WTC11 (cell line): Measurements from ENCODE around the gene SURF1. TPM values are rescaled to one million over a fixed set of nuclear protein-coding genes. Genes with fewer than 3 reads are reported as not detected.

ENCODE experiments used
- ATAC-seq: fragments of 200-7000 bp; cut with Tn5 transposase; 2 replicates; pipeline ENCODE4 v1.10.0; 2021; ENCODE audit warnings: mild to moderate bottlenecking, moderate library complexity
- CTCF ChIA-PET: fragments of 300-600 bp; sonication (Branson Sonifier 250); formaldehyde crosslinking; loops from one replicate; lab custom pipeline; 2021; ENCODE audit warnings: antibody characterized with exemption; lab: Charles Lee
- POLR2A ChIA-PET: fragments of 350-600 bp; sonication (Branson Sonifier 250); formaldehyde crosslinking; loops from one replicate; lab custom pipeline; 2021; ENCODE audit warnings: antibody characterized with exemption; lab: Charles Lee
- DNase-seq: peaks from one replicate; pipeline ENCODE4 v3.0.0; 2021; ENCODE audit warnings: low spot score
- H3K27ac Mint-ChIP-seq: 2 replicates; pipeline ENCODE4 v1.8.0; 2021; ENCODE audit warnings: mixed read lengths
- H3K27me3 Mint-ChIP-seq: 2 replicates; pipeline ENCODE4 v1.8.0; 2021; ENCODE audit warnings: low read depth, mild to moderate bottlenecking, moderate library complexity, mixed read lengths
- H3K36me3 Mint-ChIP-seq: 2 replicates; pipeline ENCODE4 v1.8.0; 2021; ENCODE audit warnings: mixed read lengths
- H3K4me1 Mint-ChIP-seq: 2 replicates; pipeline ENCODE4 v1.8.0; 2022; ENCODE audit warnings: mixed read lengths
- H3K4me3 Mint-ChIP-seq: 2 replicates; pipeline ENCODE4 v1.8.0; 2021; ENCODE audit warnings: mild to moderate bottlenecking, moderate library complexity, mixed read lengths
- H3K9me3 Mint-ChIP-seq: 2 replicates; pipeline ENCODE4 v1.8.0; 2021; ENCODE audit warnings: mixed read lengths
- ARID4B ChIP-seq: sonication (generic); formaldehyde crosslinking; IDR thresholded peaks from 2 replicates; pipeline ENCODE4 v1.8.0; 2023; ENCODE audit warnings: missing genetic modification reagents, mild to moderate bottlenecking, borderline replicate concordance
- ELF4 ChIP-seq: sonication (generic); formaldehyde crosslinking; IDR thresholded peaks from 2 replicates; pipeline ENCODE4 v1.8.1; 2022; ENCODE audit warnings: low read depth, mild to moderate bottlenecking, moderate library complexity, missing genetic modification reagents
- FOXK1 ChIP-seq: sonication (generic); formaldehyde crosslinking; IDR thresholded peaks from 2 replicates; pipeline ENCODE4 v1.8.0; 2022; ENCODE audit warnings: mild to moderate bottlenecking, moderate library complexity, missing genetic modification reagents
- FOXP4 ChIP-seq: sonication (generic); formaldehyde crosslinking; IDR thresholded peaks from 2 replicates; pipeline ENCODE4 v1.8.0; 2022; ENCODE audit warnings: mild to moderate bottlenecking, missing genetic modification reagents
- IRF1 ChIP-seq: sonication (generic); formaldehyde crosslinking; IDR thresholded peaks from 2 replicates; pipeline ENCODE4 v1.8.0; 2023; ENCODE audit warnings: missing genetic modification reagents
- OVOL2 ChIP-seq: fragments of 250-450 bp; sonication (Bioruptor Pico); IDR thresholded peaks from 2 replicates; pipeline ENCODE4 v1.9.0; 2021; ENCODE audit warnings: mild to moderate bottlenecking, borderline replicate concordance
- SMAD4 ChIP-seq: sonication (generic); formaldehyde crosslinking; IDR thresholded peaks from 2 replicates; pipeline ENCODE4 v1.8.0; 2022; ENCODE audit warnings: mild to moderate bottlenecking, missing genetic modification reagents
- STAT6 ChIP-seq: sonication (generic); formaldehyde crosslinking; conservative IDR thresholded peaks from 2 replicates; pipeline ENCODE4 v1.8.1; 2023; ENCODE audit warnings: mild to moderate bottlenecking, low read depth, missing genetic modification reagents, moderate library complexity
- TEAD1 ChIP-seq: sonication (generic); formaldehyde crosslinking; IDR thresholded peaks from 2 replicates; pipeline ENCODE4 v1.8.0; 2022; ENCODE audit warnings: mild to moderate bottlenecking, missing genetic modification reagents
- ZBTB43 ChIP-seq: sonication (generic); formaldehyde crosslinking; IDR thresholded peaks from 2 replicates; pipeline ENCODE4 v1.8.1; 2023; ENCODE audit warnings: mild to moderate bottlenecking, missing genetic modification reagents
- ZNF138 ChIP-seq: sonication (generic); formaldehyde crosslinking; conservative IDR thresholded peaks from 2 replicates; pipeline ENCODE4 v1.8.1; 2022; ENCODE audit warnings: mild to moderate bottlenecking, moderate library complexity, missing genetic modification reagents
- ZNF281 ChIP-seq: sonication (generic); formaldehyde crosslinking; IDR thresholded peaks from 2 replicates; pipeline ENCODE4 v1.8.0; 2023; ENCODE audit warnings: mild to moderate bottlenecking, missing genetic modification reagents
- ZNF425 ChIP-seq: fragments of 250-450 bp; sonication (Bioruptor Pico); conservative IDR thresholded peaks from 2 replicates; pipeline ENCODE4 v1.9.0; 2021; ENCODE audit warnings: mild to moderate bottlenecking
- ZSCAN18 ChIP-seq: fragments of 250-450 bp; sonication (Bioruptor Pico); IDR thresholded peaks from 2 replicates; pipeline ENCODE4 v2.1.2; 2022; ENCODE audit warnings: mild to moderate bottlenecking, moderate library complexity
- total RNA-seq: library from RNA; stranded (reverse); gene quantifications from 3 replicates; pipeline ENCODE4 v1.2.3, GENCODE V29; 2021

The SURF1 gene
- total RNA-seq, 1 experiment from 2014 or later: 33.3 TPM

GRCh38 chr9:133397895-133398294 is 41.6 kb upstream of the SURF1 start:
- H3K36me3 Mint-ChIP-seq: no peaks in the 10 kb centered on the region
- CTCF ChIA-PET: interaction anchor here (0.8 to 1.7 kb wide), 3 partner anchors 24 to 89 kb away, joined by 3 to 6 read pairs (median 5); partner anchors contain the start of gene ADAMTS13
- H3K9me3 Mint-ChIP-seq: no peaks in the 10 kb centered on the region
- H3K27ac Mint-ChIP-seq: no peak overlapping the region
- POLR2A ChIA-PET: no interaction called here
- ATAC-seq (no peak), DNase-seq (no peak)
- TF ChIP-seq ZNF138 (CRISPR knock-in tag) (no peak), ZNF425 (CRISPR knock-in tag) (no peak), ARID4B (CRISPR knock-in tag) (no peak), ELF4 (CRISPR knock-in tag) (no peak), SMAD4 (CRISPR knock-in tag) (no peak), ZNF281 (CRISPR knock-in tag) (no peak), TEAD1 (CRISPR knock-in tag) (no peak), FOXP4 (CRISPR knock-in tag) (no peak), ZSCAN18 (CRISPR knock-in tag) (no peak), ZBTB43 (no peak), OVOL2 (CRISPR knock-in tag) (no peak), STAT6 (no peak), IRF1 (CRISPR knock-in tag) (no peak), FOXK1 (CRISPR knock-in tag) (no peak)
- no peak overlapping the region for H3K4me3 Mint-ChIP-seq
- peaks cover 4% of the 10 kb centered on the region for H3K27me3 Mint-ChIP-seq
- H3K4me1 Mint-ChIP-seq: no peaks in the 10 kb centered on the region
